CD14-positive monocyte (primary cell): ENCODE results near the gene MYOCD. TPM values are rescaled to one million over a fixed set of nuclear protein-coding genes. Genes with fewer than 3 reads are reported as not detected.

ENCODE experiments used
- DNase-seq, 3 donors: peaks; one replicate each; pipeline ENCODE4 v3.0.0-alpha.2; 2011 to 2022
- H2AFZ ChIP-seq: 2 replicates; pipeline ENCODE4 v1.6.0; 2012; ENCODE audit warnings: mild to moderate bottlenecking, low read depth, low read length, inconsistent platforms; ENCODE audit not compliant: insufficient read depth, poor library complexity, severe bottlenecking
- H3K27ac ChIP-seq, 2 donors: 1 replicate in 1 of 2; 2 replicates in 1 of 2; pipeline ENCODE4 v1.5.1; 2012 to 2013; ENCODE audit warnings: low read length in 2 of 2, control low read depth in 1 of 2, inconsistent platforms in 1 of 2, low read depth in 1 of 2, mild to moderate bottlenecking in 1 of 2
- H3K27me3 ChIP-seq, 2 donors: one replicate each; pipeline versions ENCODE4 v1.6.0 to v1.6.1; 2011 to 2013; ENCODE audit warnings: low read length in 2 of 2; ENCODE audit not compliant: control insufficient read depth in 2 of 2, insufficient read depth in 2 of 2
- H3K36me3 ChIP-seq, 2 donors: replicated peaks in 1 of 2; 1 replicate in 1 of 2; 2 replicates in 1 of 2; pipeline versions ENCODE4 v1.5.1 to v1.6.1; 2012 to 2013; ENCODE audit warnings: low read length in 2 of 2, control low read depth in 1 of 2, inconsistent platforms in 1 of 2, mild to moderate bottlenecking in 1 of 2; ENCODE audit not compliant: insufficient read depth in 2 of 2, control insufficient read depth in 1 of 2
- H3K4me1 ChIP-seq, 2 donors: 1 replicate in 1 of 2; 2 replicates in 1 of 2; pipeline versions ENCODE4 v1.5.1 to v1.6.1; 2012 to 2013; ENCODE audit warnings: low read length in 2 of 2, control low read depth in 1 of 2, inconsistent platforms in 1 of 2, mild to moderate bottlenecking in 1 of 2, moderate library complexity in 1 of 2; ENCODE audit not compliant: insufficient read depth in 2 of 2, control insufficient read depth in 1 of 2
- H3K4me2 ChIP-seq: replicated peaks from 2 replicates; pipeline ENCODE3; 2012; ENCODE audit warnings: low read length, moderate library complexity, mild to moderate bottlenecking; ENCODE audit not compliant: poor library complexity, severe bottlenecking; ENCODE audit errors: extremely low read depth
- H3K4me3 ChIP-seq, 3 experiments: fragments of 200-600 bp in 1 of 3; sonication (generic) in 1 of 3; replicated peaks in 1 of 3; 1 replicate in 2 of 3; 2 replicates in 1 of 3; pipeline ENCODE4 v1.5.1; 2011 to 2013; ENCODE audit warnings: low read length in 3 of 3, mild to moderate bottlenecking in 3 of 3, control low read depth in 2 of 3, low read depth in 2 of 3, inconsistent platforms in 1 of 3, moderate library complexity in 1 of 3
- H3K79me2 ChIP-seq: 2 replicates; pipeline ENCODE4 v1.6.0; 2012; ENCODE audit warnings: mild to moderate bottlenecking, control low read depth, inconsistent platforms, low read length, moderate library complexity; ENCODE audit not compliant: insufficient read depth
- H3K9ac ChIP-seq: 2 replicates; pipeline ENCODE4 v1.6.0; 2017; ENCODE audit warnings: low read length, mild to moderate bottlenecking; ENCODE audit not compliant: insufficient read depth, poor library complexity, severe bottlenecking
- H3K9me3 ChIP-seq, 2 donors: replicated peaks in 1 of 2; 1 replicate in 1 of 2; 2 replicates in 1 of 2; pipeline versions ENCODE4 v1.5.1 to v1.6.1; 2012 to 2013; ENCODE audit warnings: low read length in 2 of 2, control low read depth in 1 of 2; ENCODE audit not compliant: control insufficient read depth in 1 of 2, insufficient read depth in 1 of 2
- H4K20me1 ChIP-seq: 2 replicates; pipeline ENCODE4 v1.6.0; 2012; ENCODE audit warnings: mild to moderate bottlenecking, low read length, control low read depth, moderate library complexity; ENCODE audit not compliant: insufficient read depth
- H3K27ac Mint-ChIP-seq, 7 donors: one replicate each; pipeline ENCODE4 v1.8.0; 2020; ENCODE audit warnings: mild to moderate bottlenecking in 7 of 7, mixed read lengths in 7 of 7, moderate library complexity in 6 of 7, inconsistent platforms in 2 of 7
- H3K27me3 Mint-ChIP-seq, 3 donors: one replicate each; pipeline ENCODE4 v1.8.0; 2021 to 2022; ENCODE audit warnings: low read depth in 3 of 3, mild to moderate bottlenecking in 3 of 3, mixed read lengths in 3 of 3, moderate library complexity in 3 of 3, inconsistent platforms in 1 of 3
- H3K36me3 Mint-ChIP-seq, 2 donors: one replicate each; pipeline ENCODE4 v1.8.0; 2020; ENCODE audit warnings: mixed read lengths in 2 of 2, inconsistent platforms in 1 of 2, mild to moderate bottlenecking in 1 of 2
- H3K4me1 Mint-ChIP-seq: one replicate; pipeline ENCODE4 v1.8.0; 2020; ENCODE audit warnings: mild to moderate bottlenecking, mixed read lengths
- H3K4me3 Mint-ChIP-seq, 2 donors: one replicate each; pipeline ENCODE4 v1.8.0; 2020; ENCODE audit warnings: mild to moderate bottlenecking in 2 of 2, mixed read lengths in 2 of 2, moderate library complexity in 1 of 2
- H3K9me3 Mint-ChIP-seq, 7 donors: one replicate each; pipeline ENCODE4 v1.8.0; 2020 to 2022; ENCODE audit warnings: mixed read lengths in 7 of 7, mild to moderate bottlenecking in 6 of 7, moderate library complexity in 6 of 7, inconsistent platforms in 2 of 7
- CTCF ChIP-seq: fragments of 200-600 bp; IDR thresholded peaks from one replicate; pipeline ENCODE4 v1.8.0; 2022; ENCODE audit warnings: antibody characterized with exemption, mild to moderate bottlenecking
- WGBS: methylation state at CpG from one replicate; pipeline ENCODE4 v1.1.5; 2013; ENCODE audit warnings: missing lambda C conversion rate; ENCODE audit not compliant: insufficient coverage; 5-methylcytosine and 5-hydroxymethylcytosine counted together
- intact Hi-C, 2 donors: fragments of 100-400 bp; cut with micrococcal nuclease; formaldehyde crosslinking; loops; one replicate each; pipeline versions ENCODE4 v1.15.0 to v1.15.1; 2023
- polyA plus RNA-seq, 3 donors: library from polyadenylated mRNA; depleted of rRNA in 1 of 3; unstranded in 2 of 3; stranded (reverse) in 1 of 3; fragments of 300-500 nt in 2 of 3; fragments of >200 nt in 1 of 3; fragmentation: Illumina TruSeq in 2 of 3; gene quantifications; 1 replicate in 2 of 3; 2 replicates in 1 of 3; pipeline ENCODE4 v1.2.3, GENCODE V29; 2012 to 2021

The MYOCD gene
- polyA plus RNA-seq, 3 donors = not detected

GRCh38 chr17:12735517-12735916 is 69.8 kb downstream of the MYOCD start:
- H3K9me3 Mint-ChIP-seq = peaks cover 0 to 7% (median 0%) of the 10 kb centered on the region in 7 donors
- no peak overlapping the region for H3K27ac Mint-ChIP-seq
- Histone ChIP-seq H3K9me3 (peaks cover 0 to 3% of the 10 kb centered on the region in 2 donors), H2AFZ (no peak overlapping the region), H3K36me3 (no peaks in the 10 kb centered on the region), H3K4me2 (no peak overlapping the region), H3K27me3 (no peaks in the 10 kb centered on the region), H3K27ac (no peak overlapping the region), H3K4me3 (no peak overlapping the region), H3K9ac (no peak overlapping the region), H3K79me2 (no peaks in the 10 kb centered on the region), H3K4me1 (no peaks in the 10 kb centered on the region), H4K20me1 (no peaks in the 10 kb centered on the region)
- WGBS = 81% methylated on average over 6 of the region's 8 CpGs
- no peaks in the 10 kb centered on the region for H3K36me3 Mint-ChIP-seq
- peaks cover 0 to 4% (median under 1%) of the 10 kb centered on the region in 3 donors for H3K27me3 Mint-ChIP-seq
- no peak overlapping the region for H3K4me3 Mint-ChIP-seq
- H3K4me1 Mint-ChIP-seq = no peaks in the 10 kb centered on the region
- intact Hi-C loops = no loop called here
- no peak for TF ChIP-seq CTCF
- no peak for DNase-seq

GRCh38 chr17:12736526-12736925 is 70.8 kb downstream of the MYOCD start:
- no peak for TF ChIP-seq CTCF
- intact Hi-C loops = no loop called here
- no peaks in the 10 kb centered on the region for H3K36me3 Mint-ChIP-seq
- H3K4me1 Mint-ChIP-seq = no peaks in the 10 kb centered on the region
- no peak overlapping the region for H3K4me2 ChIP-seq
- DNase-seq = no peak
- H3K27me3 ChIP-seq = no peaks in the 10 kb centered on the region
- H3K4me3 Mint-ChIP-seq = no peak overlapping the region
- peaks cover 0 to 3% of the 10 kb centered on the region in 2 donors for H3K9me3 ChIP-seq
- no peak overlapping the region for H3K27ac Mint-ChIP-seq
- no peak overlapping the region for H2AFZ ChIP-seq
- H3K27ac ChIP-seq = no peak overlapping the region
- no peak overlapping the region for H3K4me3 ChIP-seq
- H3K79me2 ChIP-seq = no peaks in the 10 kb centered on the region
- peaks cover 0 to 4% (median 2%) of the 10 kb centered on the region in 3 donors for H3K27me3 Mint-ChIP-seq
- WGBS = 100% methylated on average over 1 of the region's 4 CpGs
- peaks cover 0 to 7% (median 0%) of the 10 kb centered on the region in 7 donors for H3K9me3 Mint-ChIP-seq
- H3K36me3 ChIP-seq = no peaks in the 10 kb centered on the region
- H3K9ac ChIP-seq = no peak overlapping the region
- no peaks in the 10 kb centered on the region for H4K20me1 ChIP-seq
- H3K4me1 ChIP-seq = no peaks in the 10 kb centered on the region
